ENCODE measurements around the gene STMND1.

GRCh38 chr6:17130786-17131185 is 28.9 kb downstream of the STMND1 start:
- TF ChIP-seq POLR2A (IDR thresholded peaks at IDR 0.05) (no peak), CTCF (IDR thresholded peaks at IDR 0.05) (no peak)
